ENCODE data around the gene CACNB2. TPM values are rescaled to one million over a fixed set of nuclear protein-coding genes. Genes with fewer than 3 reads are reported as not detected.

The CACNB2 gene
- total RNA-seq, 2 donors from 2014 or later, result 1.9 to 4.6 TPM

DNA sequence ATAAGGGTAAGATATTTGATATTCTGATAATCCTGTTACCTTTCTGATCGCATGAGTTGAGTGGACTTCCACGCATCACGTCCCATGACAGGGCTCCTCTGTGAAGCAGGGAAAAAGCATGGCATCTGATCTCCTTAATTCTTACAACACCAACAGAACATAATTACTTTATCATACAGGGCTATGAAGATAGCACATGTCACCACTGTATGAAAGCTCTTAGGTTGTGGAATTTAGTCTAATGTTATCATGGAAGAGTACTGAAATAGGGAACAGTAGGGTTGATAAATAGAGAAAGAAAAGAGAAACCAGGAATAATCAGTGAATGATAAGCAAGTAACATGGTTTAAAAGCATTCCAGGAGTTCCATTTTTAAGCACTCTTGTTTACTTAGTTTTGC lies 212.0 kb downstream of the CACNB2 start:
- H3K27me3 Mint-ChIP-seq (ENCODE audit: insufficient read depth), result no peaks in the 10 kb centered on the region
- Histone ChIP-seq H3K4me3 (ENCODE audit: low read length) (no peak overlapping the region), H3K4me1 (ENCODE audit: control insufficient read depth, insufficient read depth, low read length) (no peaks in the 10 kb centered on the region), H3K36me3 (ENCODE audit: control insufficient read depth, insufficient read depth, low read length) (no peaks in the 10 kb centered on the region), H3K27me3 (ENCODE audit: control insufficient read depth, insufficient read depth, low read length, poor library complexity, severe bottlenecking) (no peaks in the 10 kb centered on the region), H3K9ac (ENCODE audit: extremely low read depth, low read length, poor library complexity, severe bottlenecking) (no peak overlapping the region), H3K9me3 (ENCODE audit: control insufficient read depth, low read length) (no peaks in the 10 kb centered on the region), H3K27ac (ENCODE audit: low read depth, low read length) (no peak overlapping the region)
- TF ChIP-seq CTCF (conservative IDR thresholded peaks at IDR 0.05), result no peak
- H3K9me3 Mint-ChIP-seq, result no peaks in the 10 kb centered on the region
- no peak overlapping the region for H3K4me3 Mint-ChIP-seq
- no peak overlapping the region for H3K27ac Mint-ChIP-seq
- H3K4me1 Mint-ChIP-seq, result peaks cover 4% of the 10 kb centered on the region
- WGBS, 2 experiments (ENCODE audit: insufficient coverage in 1 of 2, insufficient read length in 1 of 2), result 98% methylated on average over 3 of the region's 3 CpGs; no CpG with 5 or more reads in 1 of the 2 experiments
- H3K36me3 Mint-ChIP-seq (ENCODE audit: low read depth), result no peaks in the 10 kb centered on the region
- DNase-seq, result no peak

DNA sequence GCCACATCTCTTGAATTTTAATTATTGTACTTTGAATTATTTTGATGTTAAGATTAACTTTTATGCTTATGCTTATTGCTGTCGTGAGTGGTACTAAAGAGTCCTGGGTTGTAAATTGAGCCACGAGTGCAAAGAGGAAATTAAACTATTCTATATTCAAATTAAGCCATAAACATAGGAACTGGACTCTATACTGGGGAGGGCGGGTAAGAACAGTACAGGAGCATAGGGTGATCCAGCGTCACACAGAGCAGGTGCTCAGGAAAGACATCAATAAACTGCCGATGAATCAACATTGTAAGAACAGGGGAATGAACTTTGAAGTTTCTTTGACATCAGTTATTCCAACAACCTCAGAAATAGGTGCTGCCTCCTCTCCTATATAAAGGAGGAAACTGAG lies 219.6 kb downstream of the CACNB2 start:
- H3K27ac ChIP-seq (ENCODE audit: low read depth, low read length), result no peak overlapping the region
- H3K4me3 ChIP-seq (ENCODE audit: low read length), result no peak overlapping the region
- no peaks in the 10 kb centered on the region for H3K4me1 Mint-ChIP-seq
- DNase-seq, result no peak
- H3K27me3 ChIP-seq (ENCODE audit: control insufficient read depth, insufficient read depth, low read length, poor library complexity, severe bottlenecking), result no peaks in the 10 kb centered on the region
- no peaks in the 10 kb centered on the region for H3K36me3 ChIP-seq (ENCODE audit: control insufficient read depth, insufficient read depth, low read length)
- H3K9ac ChIP-seq (ENCODE audit: extremely low read depth, low read length, poor library complexity, severe bottlenecking), result no peak overlapping the region
- 91 to 93% methylated on average over 3 to 5 of the region's 5 CpGs for WGBS, 2 experiments (ENCODE audit: insufficient coverage in 1 of 2, insufficient read length in 1 of 2)
- no peaks in the 10 kb centered on the region for H3K36me3 Mint-ChIP-seq (ENCODE audit: low read depth)
- no peak overlapping the region for H3K27ac Mint-ChIP-seq
- no peak overlapping the region for H3K4me3 Mint-ChIP-seq
- no peaks in the 10 kb centered on the region for H3K9me3 ChIP-seq (ENCODE audit: control insufficient read depth, low read length)
- TF ChIP-seq CTCF (conservative IDR thresholded peaks at IDR 0.05), result no peak
- H3K27me3 Mint-ChIP-seq (ENCODE audit: insufficient read depth), result no peaks in the 10 kb centered on the region
- no peaks in the 10 kb centered on the region for H3K9me3 Mint-ChIP-seq
- no peaks in the 10 kb centered on the region for H3K4me1 ChIP-seq (ENCODE audit: control insufficient read depth, insufficient read depth, low read length)

DNA sequence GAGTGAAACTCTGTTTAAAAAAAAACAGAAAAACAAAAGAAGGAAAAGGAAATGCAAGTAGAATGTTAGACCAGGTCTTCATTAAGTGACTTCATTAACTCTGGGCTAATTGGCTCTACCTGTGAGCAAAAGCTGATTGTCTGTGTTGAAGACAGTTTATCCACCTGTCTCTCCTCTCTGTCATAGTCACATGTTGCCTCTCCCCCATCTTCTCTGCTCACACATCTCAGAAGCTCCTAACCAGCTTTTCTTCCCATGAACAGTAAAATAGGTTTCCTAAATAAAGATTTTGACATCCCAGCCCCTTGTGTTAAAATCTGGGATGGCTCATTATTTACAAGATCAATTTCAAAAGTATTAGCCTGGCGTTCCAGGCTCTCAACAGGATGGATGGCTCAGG lies 222.7 kb downstream of the CACNB2 start:
- no peak for DNase-seq
- WGBS, 2 experiments (ENCODE audit: insufficient coverage in 1 of 2, insufficient read length in 1 of 2), result 86 to 100% methylated on average over 1 of the region's 1 CpG
- H3K36me3 Mint-ChIP-seq (ENCODE audit: low read depth), result no peaks in the 10 kb centered on the region
- H3K9me3 Mint-ChIP-seq, result no peaks in the 10 kb centered on the region
- H3K36me3 ChIP-seq (ENCODE audit: control insufficient read depth, insufficient read depth, low read length), result no peaks in the 10 kb centered on the region
- H3K9ac ChIP-seq (ENCODE audit: extremely low read depth, low read length, poor library complexity, severe bottlenecking), result no peak overlapping the region
- H3K27me3 Mint-ChIP-seq (ENCODE audit: insufficient read depth), result no peaks in the 10 kb centered on the region
- H3K4me3 Mint-ChIP-seq, result no peak overlapping the region
- TF ChIP-seq CTCF (conservative IDR thresholded peaks at IDR 0.05), result no peak
- no peaks in the 10 kb centered on the region for H3K27me3 ChIP-seq (ENCODE audit: control insufficient read depth, insufficient read depth, low read length, poor library complexity, severe bottlenecking)
- no peak overlapping the region for H3K27ac ChIP-seq (ENCODE audit: low read depth, low read length)
- H3K4me3 ChIP-seq (ENCODE audit: low read length), result no peak overlapping the region
- H3K9me3 ChIP-seq (ENCODE audit: control insufficient read depth, low read length), result no peaks in the 10 kb centered on the region
- no peak overlapping the region for H3K27ac Mint-ChIP-seq
- no peaks in the 10 kb centered on the region for H3K4me1 Mint-ChIP-seq
- H3K4me1 ChIP-seq (ENCODE audit: control insufficient read depth, insufficient read depth, low read length), result no peaks in the 10 kb centered on the region

Data from endodermal cell (in vitro differentiated cells).